ENCODE results near the gene CHRNA3.

DNA sequence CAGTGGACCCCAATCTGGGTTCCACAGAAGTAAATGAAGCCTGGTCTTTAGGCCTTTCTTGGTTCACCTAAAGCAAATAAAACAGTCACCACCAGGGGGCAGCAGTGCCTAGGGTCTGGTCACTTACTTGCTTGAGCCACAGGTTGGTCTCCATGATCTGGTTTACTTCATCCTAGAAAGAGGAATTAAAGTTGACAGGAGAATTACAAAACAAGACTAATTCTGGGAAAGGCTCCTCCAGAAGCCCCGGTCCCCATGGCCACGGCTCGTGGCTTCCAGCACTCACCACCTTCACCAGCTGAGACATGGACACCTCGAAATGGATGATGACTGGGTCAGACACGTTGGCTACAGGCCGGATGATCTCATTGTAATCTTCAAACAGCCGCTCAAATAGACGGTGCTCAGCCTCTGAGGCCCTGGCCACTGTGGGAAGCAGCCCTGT, 2.3 kb downstream of the CHRNA3 start:
- TF ChIP-seq CTCF (IDR thresholded peaks at IDR 0.05) (peak; percentile 74 to 87 (median 84)), POLR2A (IDR thresholded peaks at IDR 0.05) (no peak), EP300 (IDR thresholded peaks at IDR 0.05) (no peak)

Measured in tibial nerve (tissue), 4 donors.